Mesenchymal stem cell (in vitro differentiated cells and primary cell): ENCODE results near the gene PAPPA.
A peak's percentile ranks its signal among the peaks of the same experiment; 100 is the strongest.

ENCODE experiments used
- DNase-seq: peaks from one replicate; pipeline ENCODE4 v3.0.0-alpha.2; 2013
- H2AFZ ChIP-seq: one replicate; pipeline ENCODE4 v1.6.1; 2013; ENCODE audit warnings: low read depth, mild to moderate bottlenecking, control low read depth, inconsistent platforms, low read length, moderate library complexity
- H2AK5ac ChIP-seq: 2 replicates; pipeline ENCODE4 v1.6.1; 2013; ENCODE audit warnings: low read length, moderate library complexity, mild to moderate bottlenecking, inconsistent platforms; ENCODE audit not compliant: severe bottlenecking
- H2BK120ac ChIP-seq: one replicate; pipeline ENCODE4 v1.6.1; 2013; ENCODE audit warnings: low read depth, mild to moderate bottlenecking, inconsistent platforms, low read length, moderate library complexity
- H2BK12ac ChIP-seq, 2 experiments: one replicate each; pipeline ENCODE4 v1.6.1; 2013; ENCODE audit warnings: inconsistent platforms in 2 of 2, low read length in 2 of 2, mild to moderate bottlenecking in 2 of 2, moderate library complexity in 2 of 2, control low read depth in 1 of 2
- H2BK15ac ChIP-seq: one replicate; pipeline ENCODE4 v1.6.1; 2013; ENCODE audit warnings: mild to moderate bottlenecking, low read depth, inconsistent platforms; ENCODE audit not compliant: poor library complexity, severe bottlenecking
- H2BK5ac ChIP-seq: 2 replicates; pipeline ENCODE4 v1.6.1; 2013; ENCODE audit warnings: low read depth, mild to moderate bottlenecking, low read length, control low read depth, inconsistent platforms; ENCODE audit not compliant: poor library complexity, severe bottlenecking
- H3K14ac ChIP-seq, 2 experiments: one replicate each; pipeline ENCODE4 v1.6.1; 2013; ENCODE audit warnings: inconsistent platforms in 2 of 2, low read length in 2 of 2, control low read depth in 1 of 2, mild to moderate bottlenecking in 1 of 2, moderate library complexity in 1 of 2
- H3K18ac ChIP-seq, 2 experiments: one replicate each; pipeline ENCODE4 v1.6.1; 2013; ENCODE audit warnings: inconsistent platforms in 2 of 2, low read length in 2 of 2, control low read depth in 1 of 2, low read depth in 1 of 2, mild to moderate bottlenecking in 1 of 2
- H3K23ac ChIP-seq, 2 experiments: one replicate each; pipeline ENCODE4 v1.6.1; 2013; ENCODE audit warnings: inconsistent platforms in 2 of 2, low read length in 2 of 2, mild to moderate bottlenecking in 2 of 2, moderate library complexity in 2 of 2, control low read depth in 1 of 2
- H3K27ac ChIP-seq: 2 replicates; pipeline ENCODE4 v1.5.1; 2013; ENCODE audit warnings: mild to moderate bottlenecking, moderate library complexity, low read length, control low read depth, inconsistent platforms; ENCODE audit not compliant: poor library complexity, severe bottlenecking
- H3K27me3 ChIP-seq, 2 experiments: 2 replicates each; pipeline versions ENCODE4 v1.6.1 to v1.7.0; 2013; ENCODE audit warnings: low read length in 2 of 2, mild to moderate bottlenecking in 2 of 2, moderate library complexity in 2 of 2, control low read depth in 1 of 2, inconsistent platforms in 1 of 2; ENCODE audit not compliant: control insufficient read depth in 1 of 2, insufficient read depth in 1 of 2
- H3K36me3 ChIP-seq, 2 experiments: 2 replicates each; pipeline versions ENCODE4 v1.6.1 to v1.7.0; 2013; ENCODE audit warnings: low read length in 2 of 2, control low read depth in 1 of 2, inconsistent platforms in 1 of 2, low read depth in 1 of 2, mild to moderate bottlenecking in 1 of 2; ENCODE audit not compliant: insufficient read depth in 2 of 2, control insufficient read depth in 1 of 2
- H3K4ac ChIP-seq, 2 experiments: one replicate each; pipeline ENCODE4 v1.6.1; 2013; ENCODE audit warnings: inconsistent platforms in 2 of 2, low read length in 2 of 2, mild to moderate bottlenecking in 2 of 2, moderate library complexity in 2 of 2, control low read depth in 1 of 2, low read depth in 1 of 2
- H3K4me1 ChIP-seq: 2 replicates; pipeline ENCODE4 v1.6.1; 2013; ENCODE audit warnings: low read depth, low read length, control low read depth; ENCODE audit not compliant: control insufficient read depth, insufficient read depth
- H3K4me2 ChIP-seq: 2 replicates; pipeline ENCODE4 v1.6.1; 2013; ENCODE audit warnings: low read length, mild to moderate bottlenecking, inconsistent platforms; ENCODE audit not compliant: poor library complexity, severe bottlenecking
- H3K4me3 ChIP-seq, 2 experiments: 2 replicates each; pipeline versions ENCODE4 v1.5.1 to v1.7.0; 2013; ENCODE audit warnings: low read length in 2 of 2, mild to moderate bottlenecking in 2 of 2, control low read depth in 1 of 2, low read depth in 1 of 2; ENCODE audit not compliant: insufficient read depth in 1 of 2
- H3K79me1 ChIP-seq: replicated peaks from 2 replicates; pipeline ENCODE4 v1.6.1; 2013; ENCODE audit warnings: mild to moderate bottlenecking, control low read depth, low read length, inconsistent platforms; ENCODE audit not compliant: poor library complexity, severe bottlenecking
- H3K9ac ChIP-seq: 2 replicates; pipeline ENCODE4 v1.7.0; 2013; ENCODE audit warnings: mild to moderate bottlenecking, low read length, moderate library complexity
- H3K9me3 ChIP-seq: 2 replicates; pipeline ENCODE4 v1.7.0; 2013; ENCODE audit warnings: mild to moderate bottlenecking, low read length; ENCODE audit not compliant: control insufficient read depth
- H4K8ac ChIP-seq: one replicate; pipeline ENCODE4 v1.6.1; 2013; ENCODE audit warnings: inconsistent platforms, mild to moderate bottlenecking, low read length, moderate library complexity
- H4K91ac ChIP-seq: one replicate; pipeline ENCODE4 v1.6.1; 2013; ENCODE audit warnings: mild to moderate bottlenecking, low read length, inconsistent platforms
- WGBS: methylation state at CpG from one replicate; pipeline ENCODE4 v1.1.7; 2013; ENCODE audit warnings: mixed read lengths; 5-methylcytosine and 5-hydroxymethylcytosine counted together

The PAPPA gene

DNA sequence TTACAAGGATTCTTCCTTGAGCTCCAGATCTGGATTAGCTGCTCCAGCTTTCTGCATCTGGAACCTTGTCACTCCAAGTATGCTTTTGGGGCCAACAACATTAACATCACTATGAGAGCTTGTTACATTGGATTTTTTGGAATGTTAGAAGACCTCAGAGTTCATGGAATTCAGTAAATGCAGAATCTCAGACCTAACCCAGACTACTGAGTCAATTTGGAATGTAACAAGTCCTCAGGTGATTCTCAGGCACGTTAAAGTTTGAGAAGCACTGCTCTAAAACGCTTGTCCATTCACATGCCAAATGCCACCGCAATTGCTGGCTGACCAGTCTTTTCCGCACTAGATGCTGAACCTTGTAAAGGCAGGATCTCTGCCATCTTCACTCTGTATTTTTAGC, 282.1 kb downstream of the PAPPA start:
- no peak overlapping the region for H3K9ac ChIP-seq
- H3K23ac ChIP-seq: no peak overlapping the region
- H3K9me3 ChIP-seq: no peaks in the 10 kb centered on the region
- WGBS: 78% methylated on average over 3 of the region's 4 CpGs
- H4K91ac ChIP-seq: no peak overlapping the region
- DNase-seq: no peak
- no peak overlapping the region for H3K4me3 ChIP-seq
- H2BK15ac ChIP-seq: no peak overlapping the region
- H3K14ac ChIP-seq: no peak overlapping the region
- no peak overlapping the region for H2AK5ac ChIP-seq
- peaks cover 0 to 25% of the 10 kb centered on the region in 2 experiments for H3K36me3 ChIP-seq
- no peak overlapping the region for H4K8ac ChIP-seq
- no peak overlapping the region for H2BK12ac ChIP-seq
- no peak overlapping the region for H2AFZ ChIP-seq
- H3K18ac ChIP-seq: no peak overlapping the region
- H3K4me2 ChIP-seq: no peak overlapping the region
- H3K4me1 ChIP-seq: no peaks in the 10 kb centered on the region
- H3K79me1 ChIP-seq: no peaks in the 10 kb centered on the region
- no peak overlapping the region for H3K27ac ChIP-seq
- H3K27me3 ChIP-seq: no peaks in the 10 kb centered on the region
- H3K4ac ChIP-seq: no peak overlapping the region
- no peak overlapping the region for H2BK5ac ChIP-seq
- H2BK120ac ChIP-seq: no peak overlapping the region

DNA sequence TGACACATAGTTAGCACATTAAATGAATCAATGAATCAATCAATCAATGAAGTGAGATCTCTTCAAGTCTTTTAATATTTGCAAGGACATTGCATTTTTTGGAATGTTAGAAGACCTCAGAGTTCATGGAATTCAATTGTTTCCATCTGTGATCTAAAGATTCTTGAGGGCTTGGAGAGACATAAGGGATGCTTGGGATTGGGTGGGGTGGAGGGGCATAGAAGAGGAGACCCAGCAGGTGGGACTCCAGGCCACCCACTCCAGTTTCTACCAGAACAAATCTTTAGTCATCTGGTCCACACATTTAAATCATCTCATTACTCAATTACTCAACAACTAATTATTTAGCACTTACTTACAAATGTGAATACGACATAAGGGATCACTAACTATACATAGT, 282.5 kb downstream of the PAPPA start:
- no peak overlapping the region for H3K4ac ChIP-seq
- no peak overlapping the region for H4K8ac ChIP-seq
- DNase-seq: no peak
- no peak overlapping the region for H2AK5ac ChIP-seq
- H2BK15ac ChIP-seq: no peak overlapping the region
- no peak overlapping the region for H3K4me3 ChIP-seq
- H2BK12ac ChIP-seq: no peak overlapping the region
- H2AFZ ChIP-seq: no peak overlapping the region
- no peak overlapping the region for H4K91ac ChIP-seq
- no peak overlapping the region for H3K14ac ChIP-seq
- WGBS: no CpG with 5 or more reads among the region's 1 CpG
- H3K9me3 ChIP-seq: no peaks in the 10 kb centered on the region
- no peaks in the 10 kb centered on the region for H3K4me1 ChIP-seq
- no peak overlapping the region for H3K27ac ChIP-seq
- no peak overlapping the region for H3K23ac ChIP-seq
- H2BK5ac ChIP-seq: no peak overlapping the region
- no peak overlapping the region for H3K9ac ChIP-seq
- peaks cover 0 to 27% of the 10 kb centered on the region in 2 experiments for H3K36me3 ChIP-seq
- H3K18ac ChIP-seq: no peak overlapping the region
- no peak overlapping the region for H3K4me2 ChIP-seq
- no peak overlapping the region for H2BK120ac ChIP-seq
- H3K27me3 ChIP-seq: no peaks in the 10 kb centered on the region
- H3K79me1 ChIP-seq: no peaks in the 10 kb centered on the region

GRCh38 chr9:116437411-116438370, 284.1 kb downstream of the PAPPA start:
- Histone ChIP-seq H3K9ac (no peak overlapping the region), H2BK120ac (no peak overlapping the region), H3K14ac (no peak overlapping the region), H2AK5ac (no peak overlapping the region), H3K23ac (no peak overlapping the region), H3K27me3 (no peaks in the 10 kb centered on the region), H3K27ac (no peak overlapping the region), H4K8ac (no peak overlapping the region), H3K4ac (no peak overlapping the region), H3K4me2 (no peak overlapping the region), H3K9me3 (no peaks in the 10 kb centered on the region), H3K4me3 (no peak overlapping the region), H4K91ac (no peak overlapping the region), H3K79me1 (no peaks in the 10 kb centered on the region), H3K36me3 (peaks cover 0 to 35% of the 10 kb centered on the region in 2 experiments), H3K18ac (peak overlapping the region; percentile 9 to 11), H2BK15ac (no peak overlapping the region), H2BK12ac (no peak overlapping the region), H3K4me1 (no peaks in the 10 kb centered on the region), H2BK5ac (no peak overlapping the region), H2AFZ (no peak overlapping the region)
- DNase-seq: peak; percentile 83
- 33% methylated on average over 10 of the region's 11 CpGs for WGBS

DNA sequence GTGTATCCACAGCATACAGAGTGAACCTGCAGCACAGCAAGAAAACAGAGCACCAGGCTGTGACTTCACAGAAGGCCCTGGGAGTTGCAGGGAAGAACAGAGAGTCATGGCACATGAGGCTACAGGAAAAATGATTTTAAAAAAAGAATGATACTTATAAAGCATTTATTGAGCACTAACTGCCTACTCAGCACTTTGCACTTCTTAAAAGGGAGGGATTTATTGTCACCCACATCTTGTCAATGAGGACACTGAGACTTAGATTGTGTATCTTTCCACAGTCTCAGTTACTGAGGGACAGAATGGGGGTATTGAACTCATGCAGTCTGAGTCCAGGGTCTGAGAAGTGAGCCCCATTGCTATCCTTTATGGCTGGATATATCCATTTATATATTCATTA, 288.9 kb downstream of the PAPPA start:
- Histone ChIP-seq H3K14ac (no peak overlapping the region), H3K27me3 (no peaks in the 10 kb centered on the region), H2BK120ac (no peak overlapping the region), H3K4ac (no peak overlapping the region), H2BK15ac (no peak overlapping the region), H4K8ac (no peak overlapping the region), H3K36me3 (peaks cover 0 to 40% of the 10 kb centered on the region in 2 experiments), H3K9ac (no peak overlapping the region), H3K9me3 (no peaks in the 10 kb centered on the region), H2BK12ac (no peak overlapping the region), H2AFZ (no peak overlapping the region), H3K4me2 (no peak overlapping the region), H3K79me1 (no peaks in the 10 kb centered on the region), H2AK5ac (no peak overlapping the region), H3K18ac (no peak overlapping the region), H3K27ac (no peak overlapping the region), H2BK5ac (no peak overlapping the region), H3K4me3 (no peak overlapping the region), H3K4me1 (peaks cover 2% of the 10 kb centered on the region), H4K91ac (no peak overlapping the region), H3K23ac (no peak overlapping the region)
- DNase-seq: no peak
